Measurements from ENCODE around the gene NEK9. TPM values are rescaled to one million over a fixed set of nuclear protein-coding genes. Genes with fewer than 3 reads are reported as not detected.

NEK9 gene
- total RNA-seq, 1 experiment from 2014 or later = 29.6 TPM

DNA sequence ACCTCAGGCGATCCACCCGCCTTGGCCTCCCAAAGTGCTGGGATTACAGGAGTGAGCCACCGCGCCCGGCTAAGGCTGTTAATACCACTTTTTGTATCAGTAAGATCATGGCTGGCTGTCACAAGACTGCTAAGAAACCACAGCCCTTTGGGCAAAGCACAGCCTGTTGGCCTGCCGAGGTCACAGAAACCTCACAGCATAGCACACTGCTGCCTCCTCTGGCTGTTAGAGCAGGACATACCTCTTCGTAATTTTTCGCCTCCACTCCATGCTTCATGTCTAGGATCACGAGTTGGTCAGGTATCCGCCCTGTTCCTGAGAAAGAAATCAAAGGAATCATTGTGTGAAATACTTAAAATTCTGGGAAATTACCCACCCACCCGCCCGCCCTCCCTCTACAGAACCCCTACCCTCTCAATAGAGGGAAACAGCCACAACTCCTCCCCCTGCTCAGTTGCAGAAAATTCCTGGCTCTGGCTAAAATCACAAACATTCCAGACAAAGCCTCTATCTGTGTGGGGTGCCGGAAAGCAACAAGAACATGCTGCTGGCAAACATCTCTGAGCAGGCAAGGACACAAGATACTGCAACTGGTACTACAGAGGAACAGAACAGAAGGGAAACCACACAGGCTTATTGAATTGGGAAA is 20.7 kb upstream of the NEK9 start:
- no peaks in the 10 kb centered on the region for H4K20me1 ChIP-seq (ENCODE audit: low read length)
- H3K79me2 ChIP-seq (ENCODE audit: low read length) = peaks cover 20% of the 10 kb centered on the region; the same call in 1 of the 2 replicates
- no peaks in the 10 kb centered on the region for H3K27me3 ChIP-seq (ENCODE audit: low read length)
- BruUV-seq (replicated peaks) = no TSS peak
- no peak overlapping the region for H3K4me3 ChIP-seq (ENCODE audit: low read length)
- intact Hi-C loops (cut with micrococcal nuclease) = no loop called here
- TF ChIP-seq, protein P1, sequence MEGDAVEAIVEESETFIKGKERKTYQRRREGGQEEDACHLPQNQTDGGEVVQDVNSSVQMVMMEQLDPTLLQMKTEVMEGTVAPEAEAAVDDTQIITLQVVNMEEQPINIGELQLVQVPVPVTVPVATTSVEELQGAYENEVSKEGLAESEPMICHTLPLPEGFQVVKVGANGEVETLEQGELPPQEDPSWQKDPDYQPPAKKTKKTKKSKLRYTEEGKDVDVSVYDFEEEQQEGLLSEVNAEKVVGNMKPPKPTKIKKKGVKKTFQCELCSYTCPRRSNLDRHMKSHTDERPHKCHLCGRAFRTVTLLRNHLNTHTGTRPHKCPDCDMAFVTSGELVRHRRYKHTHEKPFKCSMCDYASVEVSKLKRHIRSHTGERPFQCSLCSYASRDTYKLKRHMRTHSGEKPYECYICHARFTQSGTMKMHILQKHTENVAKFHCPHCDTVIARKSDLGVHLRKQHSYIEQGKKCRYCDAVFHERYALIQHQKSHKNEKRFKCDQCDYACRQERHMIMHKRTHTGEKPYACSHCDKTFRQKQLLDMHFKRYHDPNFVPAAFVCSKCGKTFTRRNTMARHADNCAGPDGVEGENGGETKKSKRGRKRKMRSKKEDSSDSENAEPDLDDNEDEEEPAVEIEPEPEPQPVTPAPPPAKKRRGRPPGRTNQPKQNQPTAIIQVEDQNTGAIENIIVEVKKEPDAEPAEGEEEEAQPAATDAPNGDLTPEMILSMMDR (conservative IDR thresholded peaks at IDR 0.05; ENCODE audit: low read depth, low read length) = 0 out of 2 replicates have a peak, but pooled peaks have one; percentile 15
- no peak for TF ChIP-seq EZH2 (IDR thresholded peaks at IDR 0.05; ENCODE audit: low read length, unreplicated experiment)
- TF ChIP-seq EZH2phosphoT487 (IDR thresholded peaks at IDR 0.05; ENCODE audit: borderline replicate concordance, low read length) = no peak
- no peaks in the 10 kb centered on the region for H3K9me2 ChIP-seq (replicated peaks; ENCODE audit: low read length)
- ChIA-PET POLR2A (ENCODE audit: unreplicated experiment) (no interaction called here), CTCF (no interaction called here)
- no peaks in the 10 kb centered on the region for H3F3A ChIP-seq (ENCODE audit: low read length, unreplicated experiment)
- H2AFZ ChIP-seq (ENCODE audit: low read length) = no peak overlapping the region
- H3K36me3 ChIP-seq (ENCODE audit: low read depth, low read length) = peaks cover 15% of the 10 kb centered on the region; the same call in 1 of the 2 replicates
- ATAC-seq (no peak), DNase-seq (no peak)
- no peaks in the 10 kb centered on the region for H3K4me1 ChIP-seq (ENCODE audit: insufficient read depth, low read length)
- H3K9ac ChIP-seq (ENCODE audit: low read length) = no peak overlapping the region
- H3K4me2 ChIP-seq (ENCODE audit: low read length) = no peak overlapping the region
- H3K9me3 ChIP-seq (ENCODE audit: low read length) = no peaks in the 10 kb centered on the region
- no peak overlapping the region for H3K27ac ChIP-seq (ENCODE audit: low read length)

DNA sequence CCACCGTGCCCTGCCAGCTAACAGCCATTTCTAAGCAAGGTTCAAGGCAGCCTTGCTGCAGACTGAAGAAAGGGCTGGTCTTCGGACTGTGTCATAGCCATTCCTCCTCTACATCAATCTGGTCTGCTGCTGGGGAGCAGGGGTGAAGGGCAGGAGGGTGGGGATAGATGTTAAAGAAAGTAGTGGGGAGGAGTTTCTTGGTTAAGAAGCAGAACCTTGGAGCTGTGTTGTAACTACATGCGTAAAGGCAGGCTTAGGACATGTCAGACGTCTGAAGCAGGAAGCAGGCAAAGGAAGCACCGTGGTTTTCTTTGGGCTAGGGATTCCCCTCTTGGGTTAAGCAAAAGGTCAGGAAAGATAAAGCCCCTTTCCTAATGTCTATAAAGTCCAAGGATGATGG is 18.1 kb upstream of the NEK9 start:
- no peak for ATAC-seq
- DNase-seq = no peak
- Histone ChIP-seq H3K4me1 (ENCODE audit: insufficient read depth, low read length) (no peaks in the 10 kb centered on the region), H3K27me3 (ENCODE audit: low read length) (no peaks in the 10 kb centered on the region), H3K27ac (ENCODE audit: low read length) (no peak overlapping the region), H4K20me1 (ENCODE audit: low read length) (no peaks in the 10 kb centered on the region), H3K4me2 (ENCODE audit: low read length) (no peak overlapping the region), H3K4me3 (ENCODE audit: low read length) (no peak overlapping the region), H3K9me2 (replicated peaks; ENCODE audit: low read length) (no peaks in the 10 kb centered on the region), H3K79me2 (ENCODE audit: low read length) (peaks cover 22% of the 10 kb centered on the region), H3F3A (ENCODE audit: low read length, unreplicated experiment) (no peaks in the 10 kb centered on the region), H3K9me3 (ENCODE audit: low read length) (no peaks in the 10 kb centered on the region), H2AFZ (ENCODE audit: low read length) (no peak overlapping the region), H3K36me3 (ENCODE audit: low read depth, low read length) (peaks cover 12% of the 10 kb centered on the region; the same call in 1 of the 2 replicates), H3K9ac (ENCODE audit: low read length) (no peak overlapping the region)
- intact Hi-C loops (cut with micrococcal nuclease) = no loop called here
- ChIA-PET POLR2A (ENCODE audit: unreplicated experiment) (no interaction called here), CTCF (no interaction called here)
- TF ChIP-seq EZH2phosphoT487 (IDR thresholded peaks at IDR 0.05; ENCODE audit: borderline replicate concordance, low read length) (no peak), EZH2 (IDR thresholded peaks at IDR 0.05; ENCODE audit: low read length, unreplicated experiment) (no peak)
- TF ChIP-seq, protein P1 (conservative IDR thresholded peaks at IDR 0.05; ENCODE audit: low read depth, low read length) = no peak
- no TSS peak for BruUV-seq (replicated peaks)

DNA sequence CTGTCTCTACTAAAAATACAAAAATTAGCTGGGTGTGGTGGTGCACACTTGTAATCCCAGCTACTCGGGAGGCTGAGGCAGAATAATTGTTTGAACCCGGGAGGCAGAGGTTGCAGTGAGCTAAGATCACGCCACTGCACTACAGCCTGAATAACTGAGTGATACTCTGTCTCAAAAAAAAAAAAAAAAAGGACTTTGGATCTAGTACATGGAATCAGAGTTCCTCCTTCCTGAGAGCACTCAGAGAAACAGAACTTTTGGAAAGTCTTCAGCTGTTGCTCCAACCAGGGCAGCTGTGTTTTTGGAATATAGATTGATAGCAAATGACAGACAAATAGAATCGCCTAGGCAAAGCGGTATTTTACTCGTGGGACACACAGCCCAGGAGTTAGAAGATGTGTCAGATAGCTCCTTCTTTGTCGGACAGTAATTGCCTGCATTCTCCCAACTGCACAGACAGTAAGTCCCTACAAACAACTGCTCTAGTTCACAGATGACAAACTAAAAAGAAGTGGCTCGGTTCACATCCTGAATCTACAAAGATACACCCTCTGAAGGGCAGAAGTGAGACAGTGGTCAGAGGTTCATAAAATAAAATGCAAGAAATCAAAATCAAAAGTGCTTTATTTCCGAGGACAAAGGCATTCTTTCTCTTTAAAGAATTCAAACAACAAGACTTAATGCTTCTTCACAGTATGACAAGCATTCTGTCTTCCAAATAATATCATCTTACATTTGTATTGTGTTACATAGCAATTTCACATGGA is 17.1 kb upstream of the NEK9 start:
- Histone ChIP-seq H3F3A (ENCODE audit: low read length, unreplicated experiment) (no peaks in the 10 kb centered on the region), H3K4me2 (ENCODE audit: low read length) (no peak overlapping the region), H3K79me2 (ENCODE audit: low read length) (peaks cover 24% of the 10 kb centered on the region), H4K20me1 (ENCODE audit: low read length) (no peaks in the 10 kb centered on the region), H3K9ac (ENCODE audit: low read length) (no peak overlapping the region), H2AFZ (ENCODE audit: low read length) (no peak overlapping the region), H3K4me1 (ENCODE audit: insufficient read depth, low read length) (no peaks in the 10 kb centered on the region), H3K36me3 (ENCODE audit: low read depth, low read length) (peaks cover 9% of the 10 kb centered on the region; the same call in 1 of the 2 replicates), H3K27ac (ENCODE audit: low read length) (no peak overlapping the region), H3K27me3 (ENCODE audit: low read length) (no peaks in the 10 kb centered on the region), H3K9me2 (replicated peaks; ENCODE audit: low read length) (no peaks in the 10 kb centered on the region), H3K4me3 (ENCODE audit: low read length) (no peak overlapping the region), H3K9me3 (ENCODE audit: low read length) (no peaks in the 10 kb centered on the region)
- CTCF ChIA-PET = no interaction called here
- DNase-seq (no peak), ATAC-seq (no peak)
- no TSS peak for BruUV-seq (replicated peaks)
- POLR2A ChIA-PET (ENCODE audit: unreplicated experiment) = no interaction called here
- TF ChIP-seq, protein P1 (conservative IDR thresholded peaks at IDR 0.05; ENCODE audit: low read depth, low read length) = no peak
- no peak for TF ChIP-seq EZH2phosphoT487 (IDR thresholded peaks at IDR 0.05; ENCODE audit: borderline replicate concordance, low read length)
- TF ChIP-seq EZH2 (IDR thresholded peaks at IDR 0.05; ENCODE audit: low read length, unreplicated experiment) = no peak
- intact Hi-C loops (cut with micrococcal nuclease) = no loop called here
